NCI-H2227 treated with DMSO at 0.1 percent for 48 hours (cell line): Measurements from ENCODE around the gene SOX6.
"Not testable (repeated sequence)": the region's sequence is repeated elsewhere in the genome, so short reads cannot be mapped to it uniquely, and the experiment has no call there.

Experiments
- DNase-seq: peaks from one replicate; lab custom pipeline; 2025; lab: John Stamatoyannopoulos, UW

SOX6 gene

DNA sequence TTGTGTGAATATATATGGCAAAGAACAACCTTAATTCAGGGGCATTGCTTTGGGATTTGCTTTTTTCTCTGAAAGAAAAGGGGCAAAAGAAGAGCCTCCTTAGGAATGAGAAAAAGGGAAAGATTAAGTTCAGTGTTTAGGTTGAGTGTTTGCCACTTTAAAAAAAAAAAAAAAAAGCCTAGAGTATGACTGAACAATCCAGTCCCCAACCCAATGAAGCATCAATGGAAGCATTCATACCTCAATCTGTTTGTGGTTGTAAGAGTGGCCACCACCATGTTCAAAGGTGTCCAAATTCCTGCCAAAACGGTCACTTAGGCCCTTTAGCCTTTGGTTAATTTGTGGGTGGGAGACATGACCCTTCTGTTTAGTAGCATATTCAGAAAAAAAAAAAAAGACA lies 260.6 kb downstream of the SOX6 start:
- no peak for DNase-seq

DNA sequence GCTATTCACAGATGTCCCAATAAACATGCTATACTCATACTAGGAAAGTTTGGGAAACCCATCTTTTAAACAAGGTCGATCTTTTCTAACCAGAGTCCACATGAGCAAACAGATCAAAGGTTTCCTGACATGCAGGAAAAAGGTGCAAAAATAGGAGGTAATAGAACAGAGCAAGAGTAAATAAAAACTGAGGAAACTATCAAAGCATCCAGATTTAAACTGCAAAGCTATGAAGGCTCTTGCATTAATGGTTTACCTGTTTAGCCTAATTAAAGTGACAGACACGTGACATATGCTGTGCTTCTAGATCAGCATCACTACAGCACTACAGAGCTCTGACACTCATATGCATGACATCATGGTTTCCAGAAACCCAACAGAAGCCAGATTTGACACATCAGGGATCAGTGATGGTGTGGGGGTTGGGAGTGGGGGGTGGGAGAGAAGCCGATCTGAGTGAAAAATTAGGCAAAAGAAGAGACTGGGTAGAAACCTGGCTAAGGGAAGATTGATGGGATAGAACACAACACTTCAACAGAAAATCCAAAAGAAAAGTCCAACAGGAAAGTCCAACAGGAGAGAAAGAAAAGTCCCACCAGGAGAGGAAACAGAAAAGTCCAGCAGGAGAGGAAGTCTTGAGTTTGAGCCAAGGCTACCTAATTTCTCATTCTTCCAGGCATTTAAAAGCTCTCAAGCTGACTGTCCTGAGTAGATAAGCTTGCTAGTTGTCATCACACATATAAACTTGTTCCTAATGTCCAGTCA lies 262.3 kb downstream of the SOX6 start:
- DNase-seq = no peak

- peak; percentile 22 for DNase-seq
Measured at GRCh38 chr11:16091862-16092261, 264.5 kb downstream of the SOX6 start.

DNA sequence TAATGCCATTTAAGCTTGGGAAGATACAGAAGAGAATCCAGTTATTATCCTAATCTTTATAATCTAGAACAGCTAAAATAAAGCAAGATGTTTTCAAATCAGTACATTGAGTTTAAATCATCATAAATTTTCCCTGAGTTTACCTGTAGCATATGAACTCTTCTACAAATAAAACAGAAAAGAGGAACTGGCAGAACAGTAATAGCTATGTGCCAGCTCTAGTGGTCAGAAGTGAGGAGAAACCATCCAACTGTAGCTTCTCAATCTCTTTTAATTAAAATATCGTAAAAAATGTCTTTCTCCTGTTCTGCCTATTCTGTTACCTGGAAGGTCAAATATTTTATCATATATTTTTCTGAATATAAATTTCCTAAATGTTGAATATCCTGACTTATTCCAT lies 266.9 kb downstream of the SOX6 start:
- no peak for DNase-seq

DNA sequence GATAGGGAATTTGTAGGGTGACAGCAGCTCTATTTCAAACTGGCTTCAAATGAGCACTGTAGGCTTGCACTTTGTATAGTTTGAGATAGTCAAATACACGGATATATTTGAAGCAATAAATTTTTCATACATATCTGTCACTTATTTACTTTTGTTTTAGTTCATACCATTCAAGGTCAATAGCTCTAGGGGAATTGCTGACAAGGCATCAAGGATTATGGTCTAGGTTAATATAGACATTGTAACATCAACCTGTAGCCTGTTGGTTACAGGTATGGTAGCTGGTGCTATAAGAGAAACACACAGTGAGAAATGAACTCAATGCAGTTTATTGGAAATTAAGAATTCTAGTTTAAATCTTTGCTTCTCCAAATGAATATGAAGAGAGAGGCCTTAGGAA lies 267.6 kb downstream of the SOX6 start:
- DNase-seq = no peak

- DNase-seq = no peak
Measured at GRCh38 chr11:16087886-16088285, 268.5 kb downstream of the SOX6 start.

DNA sequence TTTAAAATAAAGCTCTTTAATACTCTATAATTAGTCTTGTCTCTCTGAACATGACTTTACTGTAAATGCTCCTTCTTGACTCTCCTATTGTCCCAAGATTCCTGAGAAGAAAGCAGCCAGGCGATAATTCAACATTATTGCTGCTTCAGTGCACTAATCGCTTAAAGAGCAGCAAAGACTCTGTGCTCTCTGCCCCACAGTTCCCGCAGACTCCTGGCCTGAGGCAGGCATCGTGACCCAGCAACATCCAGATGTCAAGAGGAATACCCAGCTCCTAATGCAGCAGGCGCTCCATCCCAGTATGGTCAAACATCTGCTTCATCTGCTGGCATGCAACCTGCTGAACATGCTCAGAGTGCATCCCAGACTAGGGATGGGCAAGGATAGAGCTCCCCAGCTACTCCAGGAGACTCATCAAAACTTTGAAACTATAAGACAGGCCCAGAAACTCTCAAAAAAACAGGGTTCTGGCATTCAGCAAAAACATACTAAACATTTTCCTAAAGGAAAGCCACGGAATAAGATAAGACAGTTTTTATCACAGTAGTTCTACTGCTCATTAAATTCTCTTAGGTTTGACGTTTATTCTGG lies 270.0 kb downstream of the SOX6 start:
- DNase-seq = peak; percentile 77

- DNase-seq = no peak
Measured at GRCh38 chr11:16082095-16083055, 274.0 kb downstream of the SOX6 start.

DNA sequence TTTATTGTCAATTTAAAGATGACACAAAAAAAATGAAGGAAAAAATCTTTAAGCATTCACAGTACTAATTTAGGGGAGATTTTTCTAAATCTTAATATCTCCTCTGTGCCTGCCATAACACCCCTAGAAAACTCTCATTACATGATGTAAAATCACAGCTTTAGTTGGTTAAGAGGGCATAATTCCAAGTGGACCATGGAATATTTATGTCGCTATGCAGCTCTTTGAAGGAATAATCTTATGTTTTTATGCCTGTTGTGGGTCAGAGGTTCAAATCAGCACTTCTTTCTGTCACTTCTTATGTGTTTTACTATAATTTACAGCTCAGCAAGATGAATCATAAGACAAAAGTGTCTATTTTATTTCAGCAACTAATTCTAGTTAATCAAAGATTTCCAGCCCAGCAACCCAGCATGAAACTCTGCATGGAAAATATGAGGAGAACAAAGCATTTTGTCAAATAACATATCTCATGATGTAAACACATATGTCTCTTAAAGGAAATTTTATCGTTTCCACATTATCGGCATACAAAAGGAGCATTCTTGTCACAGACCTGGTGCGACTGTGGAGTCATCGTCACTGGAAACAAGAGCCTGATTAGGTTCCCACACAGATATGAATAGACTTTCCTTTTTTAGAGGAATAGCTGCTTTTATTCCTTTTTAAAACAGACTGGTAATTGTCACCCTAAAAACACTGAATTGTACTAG lies 274.8 kb downstream of the SOX6 start:
- peak; percentile 56 for DNase-seq

GRCh38 chr11:16080688-16081381 lies 275.5 kb downstream of the SOX6 start:
- DNase-seq = no peak

DNA sequence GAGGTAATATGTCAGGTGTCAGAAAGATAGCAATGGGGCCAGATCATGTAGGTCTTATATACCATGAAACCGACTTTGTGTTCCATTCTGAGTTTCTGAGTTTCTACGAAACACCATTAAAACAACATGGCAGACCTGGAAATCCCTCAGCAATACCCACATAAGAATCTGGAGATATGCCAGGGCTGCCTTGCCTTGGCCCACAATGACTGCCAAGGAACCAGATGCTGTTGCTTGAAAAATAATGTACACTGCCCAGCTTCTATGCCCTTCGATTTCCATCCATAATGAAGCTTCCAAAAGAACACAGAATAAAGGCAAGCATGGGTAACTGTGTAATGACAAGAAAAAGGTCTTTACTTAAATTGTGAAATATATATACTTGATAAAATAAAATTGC lies 277.4 kb downstream of the SOX6 start:
- no peak for DNase-seq

GRCh38 chr11:16070573-16070972 lies 285.8 kb downstream of the SOX6 start:
- no peak for DNase-seq

DNA sequence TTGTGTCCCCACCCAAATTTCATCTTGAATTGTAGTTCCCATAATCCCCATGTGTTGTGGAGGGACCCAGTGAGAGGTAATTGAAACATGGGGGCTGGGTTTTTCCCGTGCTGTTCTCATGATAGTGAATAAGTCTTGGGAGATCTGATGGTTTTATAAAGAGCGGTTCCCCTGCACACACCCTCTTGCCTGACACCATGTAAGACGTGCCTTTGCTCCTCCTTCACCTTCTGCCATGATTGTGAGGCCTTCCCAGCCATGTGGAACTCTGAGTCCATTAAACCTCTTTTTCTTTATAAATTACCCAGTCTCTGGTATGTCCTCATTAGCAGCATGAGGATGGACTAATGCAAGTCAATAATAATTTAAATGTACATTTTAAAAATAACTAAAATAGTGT lies 289.1 kb downstream of the SOX6 start:
- DNase-seq = not testable (repeated sequence)

- no peak for DNase-seq
Measured at GRCh38 chr11:16059332-16059731, 297.0 kb downstream of the SOX6 start.

DNA sequence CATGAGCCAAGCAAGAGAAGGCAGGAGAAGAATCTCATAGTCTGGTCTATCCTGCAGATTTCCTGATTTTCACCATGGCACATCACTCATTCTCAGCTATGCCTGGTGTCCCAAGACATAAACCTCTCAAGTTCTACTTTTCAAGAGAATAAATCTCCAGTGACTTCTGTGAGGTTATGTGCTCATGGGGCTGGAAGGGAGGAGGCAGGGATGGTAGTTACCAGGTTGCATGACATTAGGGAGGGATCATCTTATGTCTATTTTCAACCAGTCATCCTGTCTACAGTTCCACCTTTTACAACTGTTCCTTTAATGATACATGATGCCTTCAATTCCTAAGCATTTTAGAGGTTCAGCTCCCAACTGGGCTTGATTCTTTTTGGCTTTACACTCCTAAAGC lies 297.7 kb downstream of the SOX6 start:
- no peak for DNase-seq

GRCh38 chr11:16052750-16053149 lies 303.6 kb downstream of the SOX6 start:
- DNase-seq = no peak

DNA sequence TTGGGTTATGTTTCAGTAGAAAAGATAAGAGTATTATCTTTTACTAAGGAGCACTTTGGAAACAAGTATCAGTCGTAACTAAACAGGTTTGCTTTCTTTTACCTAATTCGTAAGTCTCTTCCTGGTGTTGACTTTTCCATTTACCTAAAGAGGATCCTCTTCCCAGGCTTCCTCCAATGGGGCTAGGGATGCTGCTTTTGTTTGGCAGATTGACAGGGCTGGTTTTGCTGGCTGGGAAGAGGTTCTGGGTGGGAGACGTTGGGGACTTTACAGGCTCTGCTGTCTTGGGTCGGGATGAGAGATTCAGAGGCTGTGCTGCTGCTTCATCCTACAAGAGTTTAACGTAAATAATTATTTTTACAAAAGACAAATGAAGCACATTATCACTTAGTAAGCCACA lies 306.7 kb downstream of the SOX6 start:
- DNase-seq = no peak

GRCh38 chr11:16047073-16047472 lies 309.3 kb downstream of the SOX6 start:
- no peak for DNase-seq

DNA sequence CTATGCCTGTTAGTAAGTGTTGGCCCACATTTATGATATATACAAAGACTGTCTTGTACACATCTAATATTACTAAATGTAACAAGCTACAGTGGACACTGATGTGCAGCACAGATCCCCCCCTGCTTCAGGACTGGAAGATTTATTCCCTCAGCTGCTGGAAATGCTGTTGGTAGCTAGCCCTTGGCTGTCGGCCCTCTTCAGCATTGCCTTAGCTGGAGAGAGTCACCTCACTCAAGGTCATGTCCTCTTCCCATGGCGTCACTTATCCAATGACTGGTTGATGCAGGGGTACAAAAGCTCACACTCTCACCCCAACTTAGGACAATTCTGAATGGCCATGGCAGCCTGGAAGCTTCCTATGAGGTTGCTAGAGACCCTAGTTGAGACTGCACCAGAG lies 312.7 kb downstream of the SOX6 start:
- DNase-seq = no peak

- DNase-seq = no peak
Measured at GRCh38 chr11:16041207-16041606, 315.1 kb downstream of the SOX6 start.

GRCh38 chr11:16040151-16040550 lies 316.2 kb downstream of the SOX6 start:
- DNase-seq = no peak

DNA sequence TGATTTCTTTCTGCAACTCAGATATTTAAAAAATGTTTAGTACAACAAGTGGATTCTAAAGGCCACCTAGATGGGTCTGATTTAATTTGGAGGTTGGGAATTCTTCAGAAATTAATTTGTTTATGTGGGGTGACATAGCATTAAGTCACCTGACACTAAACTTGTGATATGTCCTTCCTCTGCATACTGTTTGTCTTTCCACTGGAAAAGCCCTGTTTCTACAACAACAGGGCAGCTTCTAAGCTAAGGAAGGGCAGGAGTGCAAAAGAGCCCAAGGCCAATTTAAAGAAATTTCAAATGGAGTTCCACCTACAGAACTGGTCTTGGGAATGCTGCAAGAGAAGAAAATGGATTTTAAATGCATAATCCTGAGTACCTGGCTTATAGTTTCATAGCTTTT lies 319.2 kb downstream of the SOX6 start:
- DNase-seq = no peak
